ENCODE measurements around the gene MYO1D. TPM values are rescaled to one million over a fixed set of nuclear protein-coding genes. Genes with fewer than 3 reads are reported as not detected.
"Not testable (repeated sequence)": the region's sequence is repeated elsewhere in the genome, so short reads cannot be mapped to it uniquely, and the experiment has no call there.

The MYO1D gene
- total and polyA plus RNA-seq, 12 donors = 13.6 to 103 (median 59.8) TPM

- TF ChIP-seq POLR2A (IDR thresholded peaks at IDR 0.05) (no peak), CTCF (IDR thresholded peaks at IDR 0.05) (no peak)
- H3K4me1 ChIP-seq (replicated peaks in 1 of 2) = no peaks in the 10 kb centered on the region
- DNase-seq = no peak
- 71 to 78% (median 73%) methylated on average over 10 of the region's 10 CpGs for WGBS, 4 donors
- no peak overlapping the region for H3K4me3 ChIP-seq
- H3K27me3 ChIP-seq = no peaks in the 10 kb centered on the region
- H3K36me3 ChIP-seq (replicated peaks in 1 of 2) = no peaks in the 10 kb centered on the region
- no peak overlapping the region for H3K27ac ChIP-seq
- no peaks in the 10 kb centered on the region for H3K9me3 ChIP-seq (replicated peaks in 1 of 3)
- intact Hi-C loops (cut with DNase I) = no loop called here
Measured at GRCh38 chr17:32529604-32530003, 347.3 kb downstream of the MYO1D start.

GRCh38 chr17:32528825-32529224 is 348.1 kb downstream of the MYO1D start:
- Histone ChIP-seq H3K9me3 (replicated peaks in 1 of 3) (no peaks in the 10 kb centered on the region), H3K36me3 (replicated peaks in 1 of 2) (no peaks in the 10 kb centered on the region), H3K4me3 (no peak overlapping the region), H3K27me3 (no peaks in the 10 kb centered on the region), H3K27ac (no peak overlapping the region), H3K4me1 (replicated peaks in 1 of 2) (no peaks in the 10 kb centered on the region)
- 84 to 96% (median 92%) methylated on average over 7 of the region's 7 CpGs for WGBS, 4 donors
- TF ChIP-seq CTCF (IDR thresholded peaks at IDR 0.05) = no peak
- no peak for TF ChIP-seq POLR2A (IDR thresholded peaks at IDR 0.05)
- no peak for DNase-seq
- intact Hi-C loops (cut with DNase I) = no loop called here

- intact Hi-C loops (cut with DNase I) = no loop called here
- no peak for DNase-seq
- WGBS, 4 donors = 87 to 98% (median 95%) methylated on average over 3 to 4 of the region's 4 CpGs
- no peaks in the 10 kb centered on the region for H3K9me3 ChIP-seq (replicated peaks in 1 of 3)
- TF ChIP-seq CTCF (IDR thresholded peaks at IDR 0.05) = no peak
- no peak for TF ChIP-seq POLR2A (IDR thresholded peaks at IDR 0.05)
- no peaks in the 10 kb centered on the region for H3K36me3 ChIP-seq (replicated peaks in 1 of 2)
- H3K4me1 ChIP-seq (replicated peaks in 1 of 2) = no peaks in the 10 kb centered on the region
- no peaks in the 10 kb centered on the region for H3K27me3 ChIP-seq
- H3K27ac ChIP-seq = no peak overlapping the region
- H3K4me3 ChIP-seq = no peak overlapping the region
Measured at GRCh38 chr17:32527146-32527545, 349.8 kb downstream of the MYO1D start.

DNA sequence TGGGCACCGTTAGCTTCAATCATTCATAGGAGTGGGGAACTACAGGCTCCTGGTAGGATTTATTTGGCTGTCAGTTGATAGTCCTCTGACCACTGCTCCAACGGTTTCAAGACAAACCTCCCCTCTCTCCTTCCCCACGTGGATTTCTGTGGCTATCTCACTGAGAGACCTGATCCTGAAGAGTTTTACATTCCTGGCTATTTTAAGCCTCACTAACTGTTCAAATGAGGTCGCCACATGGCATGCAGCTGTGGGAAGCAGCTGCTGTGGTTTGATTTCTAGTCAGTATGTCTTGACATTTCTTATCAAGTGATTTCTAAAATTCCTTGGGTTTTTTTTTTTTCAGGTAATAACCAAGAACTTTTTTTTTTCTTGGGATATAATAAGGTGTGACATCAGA is 351.8 kb downstream of the MYO1D start:
- H3K9me3 ChIP-seq (replicated peaks in 1 of 3) = no peaks in the 10 kb centered on the region
- H3K27me3 ChIP-seq = no peaks in the 10 kb centered on the region
- peaks cover 1 to 5% of the 10 kb centered on the region in 2 donors for H3K4me1 ChIP-seq (replicated peaks in 1 of 2)
- no peak for DNase-seq
- H3K27ac ChIP-seq = no peak overlapping the region
- H3K36me3 ChIP-seq (replicated peaks in 1 of 2) = no peaks in the 10 kb centered on the region
- TF ChIP-seq CTCF (IDR thresholded peaks at IDR 0.05) (no peak), POLR2A (IDR thresholded peaks at IDR 0.05) (no peak)
- intact Hi-C loops (cut with DNase I) = no loop called here
- no peak overlapping the region for H3K4me3 ChIP-seq
- WGBS, 4 donors = 44 to 54% (median 53%) methylated on average over 4 of the region's 4 CpGs

GRCh38 chr17:32524553-32524880 is 352.4 kb downstream of the MYO1D start:
- DNase-seq; H3K27ac ChIP-seq; H3K27me3 ChIP-seq; H3K36me3 ChIP-seq (replicated peaks in 1 of 2); H3K4me3 ChIP-seq; H3K9me3 ChIP-seq (replicated peaks in 1 of 3); intact Hi-C loops (cut with DNase I); H3K4me1 ChIP-seq (replicated peaks in 1 of 2): not testable (repeated sequence)
- 86 to 90% (median 89%) methylated on average over 6 of the region's 6 CpGs for WGBS, 4 donors

Data from adrenal gland (tissue), 12 donors.